ENCODE results near the gene RSPO4.

DNA sequence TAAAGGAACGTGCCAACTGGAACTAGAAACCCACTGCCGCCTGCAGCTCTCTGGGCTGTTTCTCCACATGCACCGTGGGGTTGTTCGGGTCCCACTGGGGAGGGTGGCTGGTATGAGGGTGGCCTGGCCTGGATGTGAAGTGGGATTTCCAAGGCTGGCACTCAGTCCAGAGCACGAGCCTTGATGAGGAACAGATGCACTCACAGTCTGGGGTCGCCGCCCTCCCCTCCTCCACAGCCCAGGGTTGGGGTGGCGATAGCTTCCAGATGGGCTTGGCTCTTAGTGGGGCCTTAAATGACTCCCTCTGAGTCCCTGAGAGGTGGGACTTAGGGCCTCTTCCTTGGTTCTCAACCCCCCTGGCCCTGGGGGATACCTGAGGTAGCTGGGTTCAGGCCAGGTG lies 55.3 kb downstream of the RSPO4 start:
- TF ChIP-seq, protein P1, sequence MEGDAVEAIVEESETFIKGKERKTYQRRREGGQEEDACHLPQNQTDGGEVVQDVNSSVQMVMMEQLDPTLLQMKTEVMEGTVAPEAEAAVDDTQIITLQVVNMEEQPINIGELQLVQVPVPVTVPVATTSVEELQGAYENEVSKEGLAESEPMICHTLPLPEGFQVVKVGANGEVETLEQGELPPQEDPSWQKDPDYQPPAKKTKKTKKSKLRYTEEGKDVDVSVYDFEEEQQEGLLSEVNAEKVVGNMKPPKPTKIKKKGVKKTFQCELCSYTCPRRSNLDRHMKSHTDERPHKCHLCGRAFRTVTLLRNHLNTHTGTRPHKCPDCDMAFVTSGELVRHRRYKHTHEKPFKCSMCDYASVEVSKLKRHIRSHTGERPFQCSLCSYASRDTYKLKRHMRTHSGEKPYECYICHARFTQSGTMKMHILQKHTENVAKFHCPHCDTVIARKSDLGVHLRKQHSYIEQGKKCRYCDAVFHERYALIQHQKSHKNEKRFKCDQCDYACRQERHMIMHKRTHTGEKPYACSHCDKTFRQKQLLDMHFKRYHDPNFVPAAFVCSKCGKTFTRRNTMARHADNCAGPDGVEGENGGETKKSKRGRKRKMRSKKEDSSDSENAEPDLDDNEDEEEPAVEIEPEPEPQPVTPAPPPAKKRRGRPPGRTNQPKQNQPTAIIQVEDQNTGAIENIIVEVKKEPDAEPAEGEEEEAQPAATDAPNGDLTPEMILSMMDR (IDR thresholded peaks at IDR 0.05), result no peak
- TF ChIP-seq POLR2A (IDR thresholded peaks at IDR 0.05; ENCODE audit: low read depth) (no peak), POLR2AphosphoS5 (IDR thresholded peaks at IDR 0.05) (no peak), EP300 (IDR thresholded peaks at IDR 0.05) (no peak)
